ENCODE results near the gene SLC49A3. TPM values are rescaled to one million over a fixed set of nuclear protein-coding genes. Genes with fewer than 3 reads are reported as not detected.
A peak's percentile ranks its signal among the peaks of the same experiment; 100 is the strongest.
"Not testable (repeated sequence)": the region's sequence is repeated elsewhere in the genome, so short reads cannot be mapped to it uniquely, and the experiment has no call there.

Gene SLC49A3
- total and polyA plus RNA-seq, 2 experiments from 2014 or later, result 1.9 to 2.3 TPM

DNA sequence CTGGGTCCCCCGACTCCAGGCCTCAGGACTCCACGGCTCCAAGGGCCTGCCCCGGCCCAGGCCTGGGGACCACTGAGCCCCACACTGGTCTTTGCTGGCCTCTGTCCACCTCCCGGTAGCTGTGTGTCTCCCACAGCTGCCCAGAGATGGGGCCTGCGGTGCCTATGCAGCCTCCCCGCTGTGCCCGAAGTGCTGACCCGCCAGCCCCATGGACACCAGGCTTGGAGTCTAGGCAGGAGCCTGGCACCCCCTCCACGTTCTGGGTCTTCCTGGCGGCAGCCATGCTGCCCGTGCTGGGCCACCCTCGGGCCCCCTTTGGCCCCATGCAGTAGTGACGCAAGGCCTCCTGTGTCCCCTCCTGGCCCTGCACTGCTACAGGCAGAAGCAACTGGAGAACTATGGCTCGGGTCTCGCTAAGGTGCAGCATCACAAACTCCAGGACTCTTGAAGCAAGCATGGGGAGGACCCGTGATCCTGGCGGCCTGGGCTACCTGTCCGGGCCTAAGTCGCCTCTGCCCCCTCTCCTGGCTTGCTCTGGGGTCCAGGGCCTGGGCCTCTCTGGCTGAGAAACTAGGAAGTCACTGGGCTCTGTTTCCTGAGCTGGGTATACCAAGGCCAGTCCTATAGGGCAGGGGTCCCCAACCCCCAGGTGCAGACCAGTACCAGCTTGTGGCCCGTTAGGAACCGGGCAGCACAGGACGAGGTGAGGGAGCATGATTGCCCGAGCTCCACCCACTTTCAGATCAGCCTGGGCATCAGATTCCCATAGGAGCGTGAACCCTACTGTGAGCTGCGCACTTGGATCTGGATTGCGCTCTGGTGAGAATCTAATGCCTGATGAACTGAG, 13.7 kb downstream of the SLC49A3 start:
- Histone ChIP-seq H3K27me3 (no peaks in the 10 kb centered on the region), H3K36me3 (peaks cover 22% of the 10 kb centered on the region), H3K9me3 (ENCODE audit: low read depth) (no peaks in the 10 kb centered on the region), H3K27ac (peak overlapping the region; percentile 89), H3K4me1 (ENCODE audit: low read depth) (peaks cover 30% of the 10 kb centered on the region), H3K4me3 (peak overlapping the region; percentile 88)
- DNase-seq (ENCODE audit: low read depth in 1 of 2, low spot score in 1 of 2), result no peak
- TF ChIP-seq, protein P1, sequence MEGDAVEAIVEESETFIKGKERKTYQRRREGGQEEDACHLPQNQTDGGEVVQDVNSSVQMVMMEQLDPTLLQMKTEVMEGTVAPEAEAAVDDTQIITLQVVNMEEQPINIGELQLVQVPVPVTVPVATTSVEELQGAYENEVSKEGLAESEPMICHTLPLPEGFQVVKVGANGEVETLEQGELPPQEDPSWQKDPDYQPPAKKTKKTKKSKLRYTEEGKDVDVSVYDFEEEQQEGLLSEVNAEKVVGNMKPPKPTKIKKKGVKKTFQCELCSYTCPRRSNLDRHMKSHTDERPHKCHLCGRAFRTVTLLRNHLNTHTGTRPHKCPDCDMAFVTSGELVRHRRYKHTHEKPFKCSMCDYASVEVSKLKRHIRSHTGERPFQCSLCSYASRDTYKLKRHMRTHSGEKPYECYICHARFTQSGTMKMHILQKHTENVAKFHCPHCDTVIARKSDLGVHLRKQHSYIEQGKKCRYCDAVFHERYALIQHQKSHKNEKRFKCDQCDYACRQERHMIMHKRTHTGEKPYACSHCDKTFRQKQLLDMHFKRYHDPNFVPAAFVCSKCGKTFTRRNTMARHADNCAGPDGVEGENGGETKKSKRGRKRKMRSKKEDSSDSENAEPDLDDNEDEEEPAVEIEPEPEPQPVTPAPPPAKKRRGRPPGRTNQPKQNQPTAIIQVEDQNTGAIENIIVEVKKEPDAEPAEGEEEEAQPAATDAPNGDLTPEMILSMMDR (IDR thresholded peaks at IDR 0.05; ENCODE audit: low read depth, low read length), result no peak

DNA sequence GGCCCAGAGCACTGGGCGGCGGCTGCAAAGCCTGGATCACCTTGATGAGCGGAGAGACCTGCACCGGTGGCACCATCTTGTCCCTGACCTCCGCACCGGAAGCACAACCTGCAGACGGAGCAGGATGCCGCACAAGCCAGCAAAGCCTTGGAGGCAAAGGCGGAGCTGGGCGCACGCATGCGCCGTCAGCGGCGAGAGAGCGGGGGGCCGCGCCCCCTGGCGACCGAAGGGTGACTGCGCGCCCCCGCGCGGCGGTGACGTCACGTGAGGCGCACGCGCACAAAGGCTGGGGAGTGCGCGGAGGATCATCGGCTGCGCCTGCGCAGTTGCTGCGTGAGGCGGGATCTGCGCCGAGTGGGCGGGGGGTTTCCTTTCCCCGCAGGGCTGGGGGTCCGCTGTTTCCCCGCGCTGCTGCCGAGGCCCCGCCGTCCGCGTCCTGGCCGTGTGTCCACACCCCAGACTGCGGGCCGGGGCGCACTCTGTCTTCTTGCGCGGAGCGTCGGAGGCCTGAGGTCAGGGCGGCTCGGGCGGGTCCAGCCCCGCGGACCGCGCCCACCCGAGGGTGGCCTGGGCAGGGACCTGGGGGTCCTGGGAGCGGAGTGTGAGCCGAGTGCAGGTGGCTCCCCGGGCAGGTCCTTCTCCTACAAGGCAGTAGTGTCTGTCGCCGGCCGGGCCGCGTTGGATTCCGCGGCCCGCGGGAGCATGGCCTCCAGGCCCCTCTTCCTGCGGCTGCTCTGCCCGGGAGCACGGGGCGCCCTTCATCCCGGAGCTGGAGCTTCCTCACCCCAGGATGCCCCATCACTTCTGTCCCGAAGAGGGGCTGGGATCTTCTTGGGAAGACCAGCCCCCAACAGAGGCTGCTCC, 14.5 kb downstream of the SLC49A3 start, which contains the start of the genes ATP5ME and MYL5:
Gene ATP5ME (minus strand): TSS at position 105 of the 864 bp plus-strand sequence. CDS start 29 bp downstream, at position 76.
Gene MYL5 (plus strand): TSS at position 371 of the 864 bp plus-strand sequence. CDS start 3,485 bp downstream, outside the sequence.
- Histone ChIP-seq H3K27ac (peak within 1 kb of the TSS; percentile 89), H3K9me3 (ENCODE audit: low read depth) (no peaks in the 10 kb centered on the region), H3K4me3 (peak within 1 kb of the TSS; percentile 88), H3K27me3 (no peaks in the 10 kb centered on the region), H3K36me3 (peaks cover 23% of the 10 kb centered on the region), H3K4me1 (ENCODE audit: low read depth) (peaks cover 30% of the 10 kb centered on the region)
- TF ChIP-seq, protein P1 (IDR thresholded peaks at IDR 0.05; ENCODE audit: low read depth, low read length), result peak; percentile 91
- DNase-seq (ENCODE audit: low read depth in 1 of 2, low spot score in 1 of 2), result peak; percentile 97

DNA sequence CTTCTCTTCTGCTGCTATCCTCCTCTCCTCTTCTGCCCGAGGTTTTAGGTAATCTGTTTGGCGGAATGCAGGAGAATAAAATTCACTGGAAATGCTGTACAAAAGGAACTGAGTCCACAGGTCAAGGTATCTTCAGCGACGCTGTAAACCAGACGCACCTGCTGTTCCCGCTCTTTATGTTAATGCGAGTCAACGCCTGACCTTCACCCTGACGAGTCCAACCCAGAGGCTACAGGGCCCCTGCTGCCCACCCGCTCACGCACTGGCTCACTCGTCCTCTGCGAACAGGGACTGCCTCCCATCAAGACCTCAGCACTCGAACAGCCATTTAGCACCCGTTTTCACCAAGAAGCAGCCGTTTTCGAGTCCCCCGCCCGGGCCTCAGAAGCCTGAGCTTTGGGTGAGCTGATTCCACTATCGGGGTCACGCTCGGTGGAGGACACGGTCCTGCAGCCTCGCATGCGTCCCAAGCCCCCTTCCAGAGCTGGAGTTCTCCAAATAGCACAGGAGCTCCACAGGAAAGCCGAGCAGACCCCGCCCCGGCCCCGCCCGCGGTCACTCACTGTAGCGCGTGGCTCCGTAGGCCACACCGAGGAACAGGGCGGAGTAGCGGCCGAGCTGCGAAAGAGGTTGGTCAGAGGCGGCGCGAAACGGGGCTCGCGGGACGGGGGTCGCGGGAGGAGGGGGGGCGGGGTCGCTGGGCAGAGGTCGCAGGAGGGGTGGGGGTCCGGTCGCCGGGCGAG, 15.4 kb downstream of the SLC49A3 start:
- H3K9me3 ChIP-seq (ENCODE audit: low read depth), result no peaks in the 10 kb centered on the region
- H3K36me3 ChIP-seq, result peaks cover 23% of the 10 kb centered on the region
- DNase-seq (ENCODE audit: low read depth in 1 of 2, low spot score in 1 of 2), result peak in 1 of 2 donors; percentile 35
- no peaks in the 10 kb centered on the region for H3K27me3 ChIP-seq
- H3K27ac ChIP-seq, result peak overlapping the region; percentile 78
- TF ChIP-seq, protein P1 (IDR thresholded peaks at IDR 0.05; ENCODE audit: low read depth, low read length), result no peak
- H3K4me1 ChIP-seq (ENCODE audit: low read depth), result peaks cover 30% of the 10 kb centered on the region
- H3K4me3 ChIP-seq, result peak overlapping the region; percentile 88

DNA sequence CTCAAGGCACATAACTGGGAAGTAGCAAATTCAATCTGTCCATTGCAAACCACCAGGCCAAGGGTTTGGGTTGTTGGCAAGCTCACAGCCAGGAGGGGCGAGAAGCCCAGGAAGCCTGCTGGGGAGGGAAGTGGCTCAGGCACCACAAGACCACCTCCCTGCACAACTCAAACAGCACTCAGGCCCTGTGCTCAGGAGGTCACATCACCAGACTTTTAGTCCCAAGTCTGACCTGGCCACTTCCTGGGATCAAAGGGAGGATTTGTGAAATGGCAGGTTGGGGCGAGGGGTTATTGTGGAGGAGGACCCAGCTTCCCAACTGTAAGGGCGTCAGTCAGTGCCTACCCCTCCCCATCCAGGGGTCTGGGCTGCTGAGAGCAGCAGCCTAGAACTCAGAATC, 17.2 kb downstream of the SLC49A3 start:
- Histone ChIP-seq H3K36me3 (peaks cover 23% of the 10 kb centered on the region), H3K27ac (no peak overlapping the region), H3K27me3 (no peaks in the 10 kb centered on the region), H3K4me1 (ENCODE audit: low read depth) (peaks cover 22% of the 10 kb centered on the region), H3K4me3 (no peak overlapping the region), H3K9me3 (ENCODE audit: low read depth) (no peaks in the 10 kb centered on the region)
- TF ChIP-seq, protein P1 (IDR thresholded peaks at IDR 0.05; ENCODE audit: low read depth, low read length), result no peak
- no peak for DNase-seq (ENCODE audit: low read depth in 1 of 2, low spot score in 1 of 2)

DNA sequence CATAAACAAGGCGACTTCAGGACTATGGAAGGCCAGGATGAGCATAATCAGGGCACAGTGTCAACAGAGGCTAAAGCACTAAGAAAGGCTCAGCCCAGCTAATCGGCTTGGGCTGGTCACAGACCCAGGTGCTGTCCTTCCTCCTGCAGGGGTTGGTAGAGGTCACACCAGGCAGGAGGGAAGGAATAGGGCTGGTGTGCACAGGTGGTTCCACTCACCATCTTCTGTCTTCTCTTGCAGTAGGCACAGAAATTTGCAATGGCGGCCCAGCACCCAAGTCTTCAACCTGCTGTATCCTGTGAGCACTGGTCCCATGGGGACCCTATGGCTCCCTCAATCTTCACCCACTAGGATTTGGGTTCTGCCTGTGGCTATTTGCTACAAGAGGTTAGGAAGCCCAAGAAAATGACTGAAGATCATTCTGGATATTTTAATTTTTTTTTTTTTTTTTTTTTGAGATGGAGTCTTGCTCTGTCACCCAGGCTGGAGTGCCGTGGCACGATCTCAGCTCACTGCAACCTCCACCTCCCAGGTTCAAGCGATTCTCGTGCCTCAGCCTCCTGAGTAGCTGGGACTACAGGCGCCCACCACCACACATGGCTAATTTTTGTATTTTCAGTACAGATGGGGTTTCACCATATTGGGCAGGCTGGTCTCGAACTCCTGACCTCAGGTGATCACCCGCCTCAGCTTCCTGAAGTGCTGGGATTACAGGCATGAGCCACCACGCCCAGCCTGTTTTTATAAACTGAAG, 19.0 kb downstream of the SLC49A3 start:
- not testable (repeated sequence) for DNase-seq (ENCODE audit: low read depth in 1 of 2, low spot score in 1 of 2); H3K4me3 ChIP-seq

DNA sequence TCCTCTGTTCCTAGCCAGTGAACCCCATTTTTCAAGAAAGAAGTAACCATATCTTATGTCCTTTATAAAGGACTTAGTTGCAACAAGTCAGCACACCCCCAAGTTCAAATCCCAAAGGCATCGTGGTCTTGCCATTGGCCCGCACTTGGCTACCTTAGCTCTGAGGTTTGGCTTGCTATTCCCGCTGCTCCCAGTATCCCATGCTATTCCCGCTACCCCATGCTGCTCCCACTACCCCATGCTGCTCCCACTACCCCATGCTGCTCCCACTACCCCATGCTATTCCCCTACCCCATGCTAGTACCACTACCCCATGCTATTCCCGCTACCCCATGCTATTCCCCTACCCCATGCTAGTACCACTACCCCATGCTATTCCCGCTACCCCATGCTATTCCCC, 20.7 kb downstream of the SLC49A3 start:
- not testable (repeated sequence) for H3K4me1 ChIP-seq (ENCODE audit: low read depth); H3K9me3 ChIP-seq (ENCODE audit: low read depth); H3K27ac ChIP-seq; DNase-seq (ENCODE audit: low read depth in 1 of 2, low spot score in 1 of 2); H3K4me3 ChIP-seq; H3K27me3 ChIP-seq
- peaks cover 23% of the 10 kb centered on the region for H3K36me3 ChIP-seq

More for the DNA sequence above, 19.0 kb downstream of the SLC49A3 start:
- H3K27me3 ChIP-seq; H3K4me1 ChIP-seq (ENCODE audit: low read depth); H3K9me3 ChIP-seq (ENCODE audit: low read depth); H3K27ac ChIP-seq: not testable (repeated sequence)
- peaks cover 23% of the 10 kb centered on the region for H3K36me3 ChIP-seq
